DMS153 (cell line): ENCODE data around the gene RPS6KA2.
"Not testable (repeated sequence)": the region's sequence is repeated elsewhere in the genome, so short reads cannot be mapped to it uniquely, and the experiment has no call there.

Experiments
- DNase-seq: peaks from one replicate; lab custom pipeline; 2025; lab: John Stamatoyannopoulos, UW

The RPS6KA2 gene

DNA sequence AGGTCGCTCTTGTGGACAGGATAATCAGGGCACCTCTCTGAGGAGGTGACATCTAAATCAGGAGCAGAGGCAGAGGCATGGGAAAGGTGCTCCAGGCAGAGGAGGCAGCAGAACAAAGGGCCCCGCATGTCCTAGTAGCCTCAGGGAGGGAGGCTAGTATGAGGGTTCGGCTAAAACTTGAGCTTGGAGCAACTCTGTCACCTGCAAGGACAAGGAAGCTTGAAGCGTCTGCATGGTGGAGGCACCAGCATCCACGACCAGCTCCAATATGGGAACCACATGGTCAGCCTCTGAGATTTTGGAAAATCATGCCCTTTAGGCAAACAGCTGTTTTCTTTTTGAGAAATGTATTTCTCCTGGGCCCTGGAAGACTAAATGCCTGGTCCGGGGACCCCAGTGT lies 231.3 kb downstream of the RPS6KA2 start:
- DNase-seq: no peak

DNA sequence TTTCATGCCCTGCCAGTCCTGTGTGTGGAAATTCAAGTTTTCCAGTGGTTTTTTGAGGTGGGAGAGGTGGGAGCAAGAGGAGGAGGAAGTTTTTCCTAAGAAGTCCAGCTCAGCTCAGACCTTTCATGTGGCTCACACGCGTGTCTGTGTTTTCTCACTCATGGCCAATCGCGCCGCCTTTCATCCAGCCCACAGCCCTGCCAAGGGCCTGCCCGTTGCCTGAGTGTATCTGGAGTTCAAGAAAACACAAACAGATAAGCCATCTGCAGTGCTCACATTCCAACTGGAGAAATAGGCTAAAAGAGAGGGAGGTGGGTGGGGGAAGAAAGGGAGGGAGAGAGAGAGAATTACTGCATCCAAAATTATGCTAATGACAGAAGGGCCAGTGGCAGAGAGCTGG lies 231.7 kb downstream of the RPS6KA2 start:
- DNase-seq: no peak

DNA sequence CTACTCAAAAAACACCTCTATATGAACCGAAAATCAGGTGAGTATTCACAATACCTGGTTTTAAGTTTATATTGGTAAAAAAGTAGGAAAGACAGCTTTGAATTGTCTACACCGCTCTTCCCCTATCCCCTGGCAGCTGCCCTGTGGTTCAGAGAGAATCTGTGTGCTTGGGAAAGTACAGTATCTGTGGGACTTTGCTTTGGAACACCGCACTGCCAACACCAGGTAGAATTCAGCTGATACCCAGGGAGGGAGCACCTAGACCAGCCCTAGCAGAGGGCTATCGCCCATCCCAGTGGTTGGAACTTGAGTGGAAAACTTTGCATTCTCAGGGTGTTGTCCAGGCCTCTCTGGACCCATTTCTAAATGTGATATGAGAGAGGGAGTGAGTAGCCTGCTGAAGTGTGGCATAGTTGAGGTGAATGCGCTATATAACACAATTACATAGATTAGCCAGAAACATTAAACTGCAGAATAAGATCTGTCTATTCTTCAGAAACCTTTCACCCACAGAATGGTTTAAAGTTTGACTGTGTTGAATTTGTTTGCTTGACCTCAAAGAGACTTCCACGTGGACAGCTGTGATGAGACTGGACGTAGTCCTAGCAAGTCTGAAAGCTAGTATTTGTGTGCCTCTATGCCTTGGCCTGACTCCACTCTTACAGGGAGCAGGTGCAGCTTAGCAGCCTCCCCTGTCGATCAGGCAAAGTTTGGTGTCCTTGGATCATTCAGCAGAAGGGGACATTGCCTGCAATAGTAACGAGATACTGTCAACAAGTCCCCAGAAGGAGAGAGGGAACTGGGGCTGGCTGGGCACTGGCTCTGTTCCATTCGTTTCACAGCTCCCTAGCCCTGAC lies 232.8 kb downstream of the RPS6KA2 start:
- no peak for DNase-seq

DNA sequence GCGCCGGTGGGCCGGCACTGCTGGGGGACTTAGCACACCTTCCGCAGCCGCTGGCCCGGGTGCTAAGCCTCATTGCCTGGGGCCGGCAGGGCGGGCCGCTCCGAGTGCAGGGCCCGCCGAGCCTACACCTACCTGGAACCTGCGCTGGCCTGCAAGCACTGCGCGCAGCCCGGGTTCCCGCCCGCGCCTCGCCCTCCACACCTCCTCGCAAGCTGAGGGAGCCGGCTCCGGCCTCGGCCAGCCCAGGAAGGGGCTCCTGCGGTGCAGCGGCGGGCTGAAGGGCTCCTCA lies 233.6 kb downstream of the RPS6KA2 start:
- DNase-seq: no peak

DNA sequence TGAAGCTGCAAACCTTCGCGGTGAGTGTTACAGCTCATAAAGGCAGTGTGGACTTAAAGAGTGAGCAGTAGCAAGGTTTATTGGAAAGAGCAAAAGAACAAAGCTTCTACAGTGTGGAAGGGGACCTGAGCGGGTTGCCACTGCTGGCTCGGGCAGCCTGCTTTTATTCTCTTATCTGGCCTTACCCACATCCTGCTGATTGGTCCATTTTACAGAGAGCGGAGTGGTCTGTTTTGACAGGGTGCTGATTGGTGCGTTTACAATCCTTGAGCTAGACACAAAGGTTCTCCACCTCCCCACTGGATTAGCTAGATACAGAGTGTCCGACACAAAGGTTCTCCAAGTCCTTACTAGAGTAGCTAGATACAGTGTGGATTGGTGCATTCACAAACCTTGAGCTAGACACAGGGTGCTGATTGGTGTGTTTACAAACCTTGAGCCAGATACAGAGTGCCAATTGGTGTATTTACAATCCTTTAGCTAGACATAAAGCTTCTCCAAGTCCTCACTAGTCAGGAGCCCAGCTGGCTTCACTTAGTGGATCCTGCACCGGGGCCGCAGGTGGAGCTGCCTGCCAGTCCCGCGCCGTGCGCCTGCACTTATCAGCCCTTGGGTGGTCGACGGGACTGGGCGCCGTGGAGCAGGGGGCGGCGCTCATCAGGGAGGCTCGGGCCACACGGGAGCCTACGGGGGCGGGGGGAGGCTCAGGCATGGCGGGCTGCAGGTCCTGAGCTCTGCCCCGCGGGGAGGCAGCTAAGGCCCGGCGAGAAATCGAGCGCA lies 234.1 kb downstream of the RPS6KA2 start:
- DNase-seq: not testable (repeated sequence)

DNA sequence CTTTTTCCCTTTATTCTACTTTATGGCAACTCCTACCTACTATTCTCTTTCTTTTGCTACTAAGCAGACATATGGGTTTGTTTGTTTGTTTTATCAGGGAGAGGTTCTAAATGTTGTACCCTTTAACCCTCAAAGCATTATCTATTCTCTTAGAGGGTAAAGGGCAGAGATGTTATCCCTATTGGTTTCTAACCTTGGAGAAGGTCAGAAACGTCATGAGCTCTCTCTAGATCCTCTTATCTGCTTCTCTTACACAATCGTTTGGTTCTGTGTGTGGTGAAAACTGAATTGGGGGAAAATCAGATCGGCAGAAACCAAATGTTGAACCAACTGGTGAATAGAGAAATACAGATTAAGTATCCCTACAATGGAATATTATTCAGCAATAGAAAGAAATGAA lies 237.9 kb downstream of the RPS6KA2 start:
- no peak for DNase-seq

DNA sequence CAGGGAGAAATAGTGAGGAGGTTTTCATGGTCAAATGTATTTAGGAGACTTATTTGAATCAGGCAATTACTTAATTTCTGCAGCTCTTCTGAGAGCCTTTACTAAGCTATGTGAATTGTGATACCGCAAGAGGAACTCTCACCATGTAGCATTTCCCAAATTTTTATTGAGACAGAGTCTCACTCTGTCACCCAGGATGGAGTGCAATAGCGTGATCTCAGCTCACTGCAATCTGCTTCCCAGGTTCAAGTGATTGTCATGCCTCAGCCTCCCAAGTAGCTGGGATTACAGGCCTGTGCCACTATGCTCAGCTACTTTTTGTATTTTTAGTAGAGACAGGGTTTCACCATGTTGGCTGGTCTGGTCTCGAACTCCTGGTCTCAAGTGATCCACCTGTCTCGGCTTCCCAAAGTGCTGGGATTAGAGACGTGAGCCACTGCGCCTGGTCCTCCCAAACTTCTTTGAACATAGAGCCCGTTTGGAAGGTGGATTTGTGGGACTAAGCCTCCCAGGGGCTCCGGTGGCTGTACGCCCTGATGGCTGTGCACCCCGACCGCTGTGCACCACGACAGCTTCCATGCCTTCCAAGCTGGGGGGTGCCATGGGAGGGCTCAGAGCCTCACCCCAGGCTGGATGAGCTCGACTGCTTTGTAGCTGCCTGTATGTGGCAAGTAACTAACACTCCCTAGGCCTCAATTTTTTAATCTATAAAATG lies 238.6 kb downstream of the RPS6KA2 start:
- DNase-seq: no peak

DNA sequence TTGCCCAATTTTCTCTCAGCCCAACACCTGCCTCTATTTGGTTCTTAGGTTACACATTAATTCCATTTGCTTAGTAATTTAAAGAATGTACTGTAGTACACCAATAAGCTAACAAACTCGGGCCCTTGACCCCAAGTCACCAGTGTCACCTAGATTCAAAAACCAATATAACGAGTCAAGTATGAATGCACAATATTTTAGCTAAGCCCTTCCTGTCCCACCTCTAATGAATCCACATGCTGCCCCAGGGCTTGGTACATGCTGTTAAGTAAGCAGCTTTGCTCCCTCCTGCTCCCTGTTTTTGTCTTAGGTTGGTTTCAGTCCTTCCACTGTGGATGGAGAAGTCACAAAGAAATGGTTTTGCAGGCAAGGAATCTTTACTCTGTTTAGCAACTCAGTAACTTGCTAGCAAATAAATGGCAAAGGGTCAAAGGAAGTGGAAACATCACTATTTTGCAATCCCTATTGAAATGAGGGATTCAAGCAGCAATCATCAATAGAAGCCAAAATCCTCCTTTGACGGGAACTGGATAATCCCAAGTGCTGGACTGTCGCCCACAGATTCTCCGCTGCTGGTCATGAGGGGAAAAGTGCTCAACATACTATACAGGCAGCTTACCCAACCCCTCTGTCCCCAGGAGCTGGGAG lies 239.3 kb downstream of the RPS6KA2 start:
- DNase-seq: no peak

DNA sequence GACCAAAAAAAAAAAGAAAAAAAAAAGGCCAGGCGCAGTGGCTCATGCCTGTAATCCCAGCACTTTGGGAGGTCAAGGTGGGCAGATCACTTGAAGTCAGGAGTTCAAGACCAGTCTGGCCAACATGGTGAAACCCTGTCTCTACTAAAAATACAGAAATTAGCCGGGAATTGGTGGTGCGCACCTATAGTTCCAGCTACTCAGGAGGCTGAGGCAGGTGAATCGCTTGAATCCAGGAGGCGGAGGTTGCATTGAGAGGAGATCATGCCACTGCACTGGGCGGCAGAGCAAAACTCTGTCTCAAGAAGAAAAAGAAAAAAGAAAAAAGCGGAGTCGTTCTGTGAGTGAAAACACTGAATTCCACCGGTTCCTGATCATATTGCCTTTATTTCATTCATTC lies 240.0 kb downstream of the RPS6KA2 start:
- not testable (repeated sequence) for DNase-seq

DNA sequence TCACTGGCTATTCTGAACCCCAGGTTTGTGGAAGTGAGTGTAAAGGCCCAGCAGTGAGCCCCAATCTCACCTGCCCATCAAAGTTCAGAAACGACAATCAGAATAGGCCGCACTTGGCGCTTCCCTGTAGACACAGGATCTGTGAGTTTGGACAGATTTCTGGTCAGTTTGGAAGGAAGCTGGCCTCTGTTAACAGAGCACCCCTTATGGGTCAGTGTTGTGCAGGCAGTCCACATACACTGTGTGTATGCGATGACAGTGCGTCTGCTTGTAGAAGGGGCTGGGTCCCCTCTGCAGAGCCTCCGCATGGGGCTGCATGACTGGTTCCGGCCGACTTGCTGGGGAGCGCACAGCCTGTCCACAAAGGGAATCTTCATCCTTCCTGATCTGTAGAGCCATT lies 240.9 kb downstream of the RPS6KA2 start:
- no peak for DNase-seq

DNA sequence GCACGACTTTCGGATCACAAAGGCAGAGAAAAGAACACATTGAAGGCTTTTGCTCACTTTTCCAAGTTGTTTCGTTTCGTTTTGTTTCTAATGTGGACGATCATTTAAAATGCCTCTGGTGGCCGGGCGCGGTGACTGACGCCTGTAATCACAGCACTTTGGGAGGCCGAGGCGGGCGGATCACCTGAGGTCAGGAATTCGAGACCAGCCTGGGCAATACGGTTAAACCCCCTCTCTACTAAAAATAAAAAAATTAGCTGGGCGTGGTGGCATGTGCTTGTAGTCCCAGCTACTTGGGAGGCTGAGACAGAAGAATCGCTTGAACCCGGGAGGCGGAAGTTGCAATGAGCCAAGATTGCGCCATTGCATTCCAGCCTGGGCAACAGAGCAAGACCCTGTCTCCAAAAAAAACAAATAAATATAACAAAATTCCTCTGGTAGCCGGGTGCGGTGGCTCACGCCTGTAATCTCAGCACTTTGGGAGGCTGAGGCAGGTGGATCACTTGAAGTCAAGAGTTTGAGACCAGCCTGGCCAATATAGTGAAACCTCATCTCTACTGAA lies 243.2 kb downstream of the RPS6KA2 start:
- DNase-seq: not testable (repeated sequence)

DNA sequence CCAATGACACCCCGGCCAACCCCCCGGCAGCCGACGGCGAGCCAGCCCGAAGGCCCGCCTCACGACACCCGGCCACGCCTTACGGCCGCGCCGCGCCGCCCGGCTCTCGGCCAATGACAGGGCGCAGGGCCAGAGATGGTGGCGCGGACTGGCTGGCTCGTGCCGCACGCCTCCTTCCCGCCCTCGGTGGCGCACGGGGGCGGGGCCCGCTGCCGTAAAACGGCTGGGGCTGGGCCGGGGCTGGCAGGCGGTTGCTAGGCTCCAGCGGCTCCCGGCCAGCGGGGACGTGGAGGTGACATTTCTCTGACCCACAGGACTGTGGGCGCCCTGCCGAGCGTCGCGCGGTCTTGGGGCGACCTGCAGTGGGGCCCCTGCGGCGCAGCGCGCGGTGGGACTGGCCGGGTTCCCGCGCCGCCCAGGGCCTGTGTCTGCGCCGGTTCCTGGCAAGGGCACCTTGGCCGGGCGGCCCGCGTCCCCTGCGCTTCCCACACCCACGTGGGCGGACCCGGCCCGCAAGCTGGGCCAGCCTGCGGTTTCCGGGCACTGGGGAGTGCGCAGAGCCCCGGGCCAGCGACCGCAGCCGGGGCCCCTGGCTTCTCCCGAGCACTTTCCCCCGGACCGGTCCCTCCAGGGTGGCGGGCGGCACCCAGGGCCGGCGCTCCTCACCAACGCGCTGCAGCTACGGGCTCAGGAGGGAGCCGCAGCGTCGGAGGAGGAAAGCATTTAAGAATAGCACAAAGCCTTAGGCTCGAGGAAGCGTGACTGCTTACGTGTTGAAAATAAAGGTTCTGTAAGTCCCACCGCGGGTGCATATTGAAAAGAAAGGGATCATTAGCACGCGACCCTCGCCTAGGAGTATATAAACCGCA lies 243.9 kb downstream of the RPS6KA2 start, which contains the start of gene MPC1:
Gene MPC1, minus strand, starts transcription at position 8 of the 869 bp plus-strand sequence. CDS start 64 bp downstream, outside the sequence.
- peak; percentile 92 for DNase-seq

DNA sequence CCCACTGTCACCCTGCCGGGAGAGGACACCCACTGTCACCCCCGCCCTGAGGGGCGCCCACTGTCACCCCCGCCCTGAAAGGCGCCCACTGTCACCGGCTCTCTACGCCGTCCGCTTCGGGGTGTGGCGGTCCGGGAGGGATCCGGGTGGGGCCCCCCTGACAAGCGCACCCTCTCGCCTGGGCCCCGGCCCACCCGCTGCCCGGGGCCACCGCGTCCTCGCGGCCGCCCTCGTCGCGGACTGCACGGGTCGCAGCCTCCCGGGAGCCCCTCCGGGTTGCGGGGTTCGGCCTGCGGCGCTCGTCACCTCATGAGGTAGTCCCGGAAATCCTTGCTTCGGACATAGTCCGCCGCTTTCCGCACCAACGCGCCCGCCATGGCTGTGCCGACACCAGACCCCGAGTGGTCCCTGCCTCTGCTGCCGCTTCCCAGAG lies 244.5 kb downstream of the RPS6KA2 start:
- DNase-seq: no peak

DNA sequence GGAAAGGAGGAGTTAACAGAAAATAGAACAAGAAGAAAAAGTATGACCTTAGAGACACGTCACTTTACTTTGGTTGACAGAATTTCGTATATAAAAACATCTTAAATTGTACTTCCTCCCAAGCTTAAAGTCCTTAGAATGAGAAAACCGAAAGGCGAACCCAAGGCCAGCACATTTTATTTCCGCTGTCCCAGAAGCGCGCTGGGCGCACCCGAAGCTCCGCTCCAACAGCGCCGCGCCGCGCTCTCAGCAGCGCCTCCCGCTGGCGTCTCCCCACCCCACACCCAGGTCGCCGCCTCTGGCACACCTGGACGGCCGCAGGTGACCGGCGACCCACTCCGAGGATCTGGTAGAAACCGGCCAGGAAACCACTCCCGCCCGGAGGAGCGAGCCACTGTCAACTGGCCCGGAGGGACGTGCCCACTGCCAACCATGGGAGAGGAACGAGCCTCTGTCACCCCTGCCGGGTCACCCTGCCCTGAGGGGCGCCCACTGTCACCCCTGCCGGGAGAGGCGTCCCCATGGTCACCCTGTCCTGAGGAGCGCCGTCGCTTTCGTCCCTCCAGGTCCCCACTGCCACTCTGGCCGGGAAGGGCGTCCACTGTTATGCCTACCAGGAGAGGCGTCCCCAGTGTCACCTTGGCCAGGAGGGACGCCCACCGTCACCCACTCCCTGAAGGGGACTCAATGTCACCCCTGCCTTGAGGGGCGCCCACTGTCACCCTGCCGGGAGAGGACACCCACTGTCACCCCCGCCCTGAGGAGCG lies 245.1 kb downstream of the RPS6KA2 start:
- peak; percentile 59 for DNase-seq

DNA sequence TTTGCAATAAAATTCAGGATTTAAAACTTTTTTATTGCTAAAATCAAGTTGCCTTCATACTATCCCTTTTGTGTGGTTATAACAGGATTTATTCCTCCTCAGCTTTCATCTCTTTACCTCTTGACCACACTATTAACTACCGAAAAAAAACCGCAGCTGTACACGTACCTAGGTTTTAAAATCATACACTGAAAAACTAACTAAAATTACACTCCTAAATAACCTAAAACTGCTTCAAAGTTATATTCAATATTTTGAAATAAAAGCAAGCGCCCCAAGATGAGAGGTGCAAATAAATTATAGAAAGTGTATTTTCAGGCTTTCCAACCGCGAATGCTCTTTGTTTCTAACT lies 245.7 kb downstream of the RPS6KA2 start:
- no peak for DNase-seq

DNA sequence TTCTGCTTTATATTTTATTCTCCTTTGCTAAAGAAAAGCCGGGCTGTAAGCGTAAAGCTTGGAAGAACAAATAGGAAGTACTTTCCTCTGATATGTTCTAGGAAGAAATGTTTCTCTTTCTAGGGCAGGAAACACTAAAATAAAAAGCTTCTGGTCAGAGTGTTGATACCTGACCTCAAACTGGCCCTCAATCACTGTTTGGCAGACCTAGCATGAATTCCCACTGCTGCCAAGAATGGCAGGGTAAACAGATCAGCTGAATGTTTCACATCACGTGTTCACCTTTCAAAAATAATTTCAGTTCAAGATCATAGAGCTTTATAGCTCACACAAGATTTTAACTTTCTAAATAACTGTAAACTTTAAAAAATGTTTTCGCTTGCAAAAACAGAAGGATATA lies 247.3 kb downstream of the RPS6KA2 start:
- no peak for DNase-seq

DNA sequence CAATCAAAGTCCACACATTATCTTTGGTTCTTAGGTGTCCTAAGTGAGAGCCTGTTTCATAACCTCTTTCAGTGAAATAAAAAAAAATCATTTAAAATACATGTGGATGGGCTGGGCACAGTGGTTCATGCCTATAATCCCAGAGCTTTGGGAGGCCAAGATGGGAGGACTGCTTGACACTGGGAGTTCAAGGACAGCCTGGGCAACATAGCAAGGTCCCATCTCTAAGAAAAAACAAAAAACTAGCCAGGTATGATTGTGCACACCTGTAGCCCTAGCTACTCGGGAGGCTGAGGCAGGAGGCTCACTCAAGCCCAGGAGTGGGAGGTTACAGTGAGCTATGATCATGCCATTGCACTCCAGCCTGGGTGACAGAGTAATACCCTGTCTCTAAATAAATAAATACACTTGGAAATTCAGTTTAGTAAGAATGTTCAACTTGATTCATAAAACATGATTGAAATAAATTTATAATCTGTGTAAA lies 247.9 kb downstream of the RPS6KA2 start:
- no peak for DNase-seq

DNA sequence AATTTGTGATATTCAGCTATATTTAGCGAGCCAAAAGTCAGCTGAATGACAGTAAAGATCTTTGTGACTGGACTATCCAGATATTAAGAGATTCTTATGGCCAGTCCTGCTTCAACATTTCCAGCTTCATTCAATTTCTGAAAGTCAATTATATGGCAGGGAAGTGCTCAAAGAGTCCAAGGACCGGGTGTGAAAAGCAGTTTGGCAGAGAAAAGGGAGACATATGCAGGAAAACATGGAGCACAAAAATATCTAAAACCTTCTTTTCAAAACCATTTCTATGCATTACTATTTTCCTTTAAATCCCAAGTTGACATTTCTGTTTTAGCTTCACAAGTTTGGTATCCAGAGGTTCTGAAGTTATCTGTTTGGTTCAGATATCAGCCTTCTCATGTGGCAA lies 249.3 kb downstream of the RPS6KA2 start:
- DNase-seq: no peak

DNA sequence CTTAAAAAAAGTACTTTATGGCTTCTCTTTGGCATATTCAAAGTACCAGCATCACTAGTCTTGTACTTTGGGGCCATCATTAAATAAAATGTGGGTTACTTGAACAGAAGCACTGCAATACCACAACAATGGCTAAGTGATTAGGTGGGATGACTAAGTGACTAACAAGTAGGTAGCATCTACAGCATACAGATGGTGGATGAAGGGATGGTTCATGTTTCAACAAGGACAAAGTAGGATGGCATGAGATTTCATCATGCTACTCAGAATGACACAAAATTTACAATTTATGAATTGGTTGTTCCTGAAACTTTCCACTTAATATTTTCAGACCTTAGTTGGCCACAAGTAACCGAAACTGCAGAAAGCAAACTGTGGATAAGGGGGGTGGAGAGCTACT lies 252.0 kb downstream of the RPS6KA2 start:
- no peak for DNase-seq

DNA sequence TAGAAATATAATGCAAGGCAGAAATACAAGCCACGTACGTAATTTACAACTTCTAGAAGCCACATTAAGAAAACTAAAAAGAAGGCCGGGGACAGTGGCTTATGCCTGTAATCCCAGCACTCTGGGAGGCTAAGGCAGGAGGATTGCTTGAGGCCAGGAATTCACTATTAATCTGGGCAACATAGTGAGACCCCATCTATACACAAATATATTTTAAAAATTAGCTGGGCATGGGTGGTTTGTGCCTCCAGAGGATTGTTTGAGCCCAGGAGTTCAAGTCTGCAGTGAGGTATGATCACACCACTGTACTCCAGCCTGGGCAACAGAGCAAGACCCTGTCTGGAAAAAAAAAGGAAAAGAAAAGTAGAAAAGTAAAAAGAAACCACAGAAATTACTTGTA lies 256.6 kb downstream of the RPS6KA2 start:
- DNase-seq: no peak
